ENCODE measurements around the gene PTPRD.

PTPRD gene

GRCh38 chr9:8826281-8826680, 1786.5 kb downstream of the PTPRD start:
- no peak for DNase-seq (ENCODE audit: low read depth)

- DNase-seq (ENCODE audit: low read depth): no peak
Observed at GRCh38 chr9:8825585-8826147, 1787.1 kb downstream of the PTPRD start.

- no peak for DNase-seq (ENCODE audit: low read depth)
Observed at GRCh38 chr9:8823131-8823895, 1789.5 kb downstream of the PTPRD start.

DNA sequence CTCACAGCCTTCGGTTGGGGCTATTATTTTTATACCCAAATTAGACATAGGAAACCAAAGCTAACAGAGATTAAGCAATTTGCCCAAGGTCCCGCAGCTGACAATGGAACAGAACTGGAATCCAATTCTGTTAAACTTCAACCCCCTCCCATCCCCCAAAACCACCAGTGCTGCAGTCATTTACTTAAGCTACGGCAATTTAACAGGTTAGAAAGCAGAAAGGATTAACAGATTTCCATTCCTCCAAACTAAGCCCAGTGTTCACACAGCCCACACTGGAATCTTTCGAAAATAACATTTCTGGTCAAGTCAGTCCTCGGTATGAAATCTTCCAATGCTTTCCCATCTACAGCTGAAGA, 1790.2 kb downstream of the PTPRD start:
- no peak for DNase-seq (ENCODE audit: low read depth)

DNA sequence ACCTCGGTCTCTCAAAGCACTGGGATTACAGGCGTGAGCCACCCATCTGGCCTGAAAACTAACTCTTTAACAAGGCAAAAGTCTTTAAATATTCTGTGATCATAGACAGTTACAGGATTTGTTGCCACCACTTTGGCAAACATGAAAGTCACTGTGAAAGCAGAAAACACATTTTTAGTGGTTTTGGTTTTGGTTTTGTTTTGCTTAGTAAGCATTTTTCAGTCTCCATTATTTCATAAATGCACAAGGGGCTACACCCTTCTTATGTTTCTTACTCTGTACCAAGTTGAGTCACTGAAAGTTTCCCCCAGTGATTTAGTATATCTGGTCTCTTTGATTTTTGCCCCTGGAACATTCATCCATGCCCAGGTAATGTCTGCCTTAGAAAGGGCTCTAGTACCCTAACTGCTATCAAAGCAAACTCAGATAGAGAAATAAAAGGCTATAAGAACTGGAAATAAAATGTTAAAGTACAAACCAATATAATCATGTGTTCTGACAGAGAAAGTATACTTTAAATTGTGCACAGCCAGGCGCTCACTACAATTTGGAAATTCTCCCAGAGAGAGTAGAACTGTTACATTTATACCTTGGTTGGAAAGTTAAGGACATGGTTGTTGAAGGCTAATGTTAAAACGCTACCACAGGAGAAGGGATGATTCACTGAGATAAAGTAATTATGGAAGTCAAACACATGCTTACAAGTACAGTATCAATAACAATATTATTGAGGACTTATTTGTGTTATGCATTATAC, 1790.7 kb downstream of the PTPRD start:
- DNase-seq (ENCODE audit: low read depth): no peak

- no peak for DNase-seq (ENCODE audit: low read depth)
Observed at GRCh38 chr9:8817335-8817734, 1795.5 kb downstream of the PTPRD start.

DNA sequence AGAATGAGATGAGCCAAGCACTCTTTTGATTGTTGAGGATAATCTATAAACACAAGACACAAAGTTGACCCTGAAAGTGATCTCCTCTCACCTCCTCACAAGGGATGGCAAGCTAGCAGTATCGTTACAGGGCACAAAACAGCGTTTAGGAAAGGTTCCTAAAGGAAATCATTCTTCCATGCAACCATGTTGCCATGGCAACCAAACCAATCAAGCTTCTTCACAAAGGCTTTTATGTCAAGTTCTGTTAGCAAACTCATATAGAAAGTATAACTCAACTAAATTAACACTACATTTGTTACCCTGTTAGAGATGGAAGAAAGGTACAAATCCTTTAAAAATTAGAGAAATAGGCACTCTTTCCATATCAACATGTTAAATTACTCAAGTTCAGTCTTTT, 1796.4 kb downstream of the PTPRD start:
- DNase-seq (ENCODE audit: low read depth): no peak

DNA sequence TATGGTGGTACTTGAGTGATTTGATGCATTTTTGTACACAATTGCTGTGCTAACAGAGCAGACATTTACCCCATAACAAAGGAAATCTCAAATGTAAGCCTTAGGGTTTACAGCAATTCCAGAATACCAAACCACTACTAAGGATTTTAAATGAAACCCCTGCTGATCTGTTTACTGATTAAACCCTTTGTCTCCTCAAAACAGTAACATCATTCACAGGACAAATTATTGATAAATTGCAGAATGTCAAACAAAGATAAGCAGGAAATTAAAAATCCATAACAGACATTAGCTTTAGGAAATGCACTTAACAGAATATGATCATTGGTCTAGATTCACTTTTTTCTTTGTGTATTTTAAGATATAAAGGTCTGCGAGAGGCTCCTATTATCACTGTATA, 1796.9 kb downstream of the PTPRD start:
- DNase-seq (ENCODE audit: low read depth): no peak

- DNase-seq (ENCODE audit: low read depth): no peak
Observed at GRCh38 chr9:8815219-8815618, 1797.6 kb downstream of the PTPRD start.

GRCh38 chr9:8812888-8813287, 1799.9 kb downstream of the PTPRD start:
- DNase-seq (ENCODE audit: low read depth): no peak

DNA sequence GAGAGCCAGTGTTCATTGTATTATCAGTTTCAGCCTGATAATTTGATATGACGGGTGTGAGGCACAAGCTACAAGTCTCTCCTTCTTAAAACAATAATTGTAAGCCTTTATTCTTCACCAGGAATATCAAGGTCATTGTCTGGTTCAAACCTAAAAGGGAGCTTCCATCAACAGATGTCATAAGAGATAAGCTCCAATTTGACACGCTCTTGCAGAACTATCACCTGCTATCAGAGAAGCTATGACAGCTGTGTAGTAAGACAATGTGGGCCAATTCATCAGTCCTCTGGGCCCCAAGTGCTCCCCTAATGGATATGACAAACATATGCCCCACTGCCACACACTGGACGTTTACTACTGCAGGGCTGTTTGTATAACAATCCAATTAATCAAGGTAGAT, 1803.1 kb downstream of the PTPRD start:
- no peak for DNase-seq (ENCODE audit: low read depth)

- DNase-seq (ENCODE audit: low read depth): no peak
Observed at GRCh38 chr9:8806150-8806549, 1806.7 kb downstream of the PTPRD start.

- DNase-seq (ENCODE audit: low read depth): no peak
Observed at GRCh38 chr9:8804613-8805012, 1808.2 kb downstream of the PTPRD start.

DNA sequence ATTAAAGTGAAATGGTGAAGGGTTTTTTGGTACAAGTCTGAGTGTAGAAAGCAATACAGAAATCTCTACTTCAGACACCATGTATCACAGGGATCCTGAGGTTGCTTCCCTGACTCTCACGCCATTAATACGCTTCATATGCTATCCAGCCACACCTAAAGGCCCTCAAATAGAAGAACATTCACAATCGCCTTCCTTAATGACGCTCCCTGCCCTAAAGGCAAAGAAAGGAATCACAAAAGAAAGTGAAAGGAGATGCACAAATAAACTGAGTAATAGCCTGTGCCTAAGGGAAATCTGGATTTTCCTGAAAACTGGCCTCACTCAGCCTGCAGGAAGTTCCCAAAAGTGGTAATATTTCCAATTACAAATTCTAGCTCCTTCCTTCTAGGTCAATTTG, 1810.6 kb downstream of the PTPRD start:
- DNase-seq (ENCODE audit: low read depth): no peak

GRCh38 chr9:8800196-8800595, 1812.6 kb downstream of the PTPRD start:
- no peak for DNase-seq (ENCODE audit: low read depth)

- no peak for DNase-seq (ENCODE audit: low read depth)
Observed at GRCh38 chr9:8799615-8800014, 1813.2 kb downstream of the PTPRD start.

DNA sequence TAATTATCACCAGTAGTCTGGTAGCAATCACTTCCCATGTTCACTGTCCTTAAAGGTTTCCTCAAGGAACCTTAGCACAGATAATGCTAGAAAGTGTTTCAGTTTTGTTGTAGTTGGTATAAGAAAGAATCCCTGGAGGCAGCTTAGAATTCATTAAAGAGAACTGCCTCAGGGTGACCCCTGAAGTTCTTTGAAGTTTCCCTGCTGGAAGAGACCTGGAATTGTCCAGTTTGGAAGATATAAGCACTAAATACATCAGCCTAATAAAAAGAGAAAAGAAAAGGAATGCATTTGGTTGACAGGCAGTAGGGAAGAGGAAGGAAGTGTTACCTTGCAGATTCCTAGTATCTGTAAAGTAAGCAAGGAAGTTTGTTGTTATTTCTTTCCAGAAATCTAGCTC, 1813.6 kb downstream of the PTPRD start:
- DNase-seq (ENCODE audit: low read depth): no peak

- DNase-seq (ENCODE audit: low read depth): no peak
Observed at GRCh38 chr9:8784838-8785237, 1828.0 kb downstream of the PTPRD start.

DNA sequence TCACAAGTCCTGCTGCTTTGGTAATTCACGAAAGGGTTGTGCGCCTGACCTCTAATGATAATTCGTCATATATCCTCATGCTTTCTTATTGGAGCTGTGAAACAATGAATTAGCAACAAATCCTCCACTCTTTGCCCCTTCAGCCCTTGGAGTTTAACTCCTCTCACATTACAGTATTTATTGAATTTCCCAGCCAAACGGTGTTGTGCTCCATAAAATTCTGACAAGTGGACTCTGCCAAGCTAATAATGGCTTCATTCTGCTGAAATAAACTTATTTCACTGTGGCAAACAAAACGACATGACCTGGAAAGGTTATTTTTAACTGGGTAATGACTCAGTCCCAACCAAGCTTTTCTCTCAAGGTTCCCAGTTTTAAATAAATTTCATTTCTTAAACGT, 1828.9 kb downstream of the PTPRD start:
- no peak for DNase-seq (ENCODE audit: low read depth)

GRCh38 chr9:8782237-8782636, 1830.6 kb downstream of the PTPRD start:
- no peak for DNase-seq (ENCODE audit: low read depth)

GRCh38 chr9:8781458-8781857, 1831.3 kb downstream of the PTPRD start:
- no peak for DNase-seq (ENCODE audit: low read depth)

- DNase-seq (ENCODE audit: low read depth): no peak
Observed at GRCh38 chr9:8780386-8780785, 1832.4 kb downstream of the PTPRD start.

GRCh38 chr9:8779478-8779877, 1833.3 kb downstream of the PTPRD start:
- no peak for DNase-seq (ENCODE audit: low read depth)

Data from GM04504 (cell line).